MM.1S (cell line): ENCODE data around the gene CLCN4.

Experiments used
- CTCF ChIP-seq: fragments of 300-600 bp; sonication (generic); IDR thresholded peaks from 2 replicates; pipeline ENCODE4 v1.5.1; 2016; ENCODE audit warnings: antibody characterized with exemption, low read length, mixed read lengths
- EZH2phosphoT487 ChIP-seq: fragments of 300-600 bp; sonication (generic); IDR thresholded peaks from 2 replicates; pipeline ENCODE4 v1.6.1; 2018; ENCODE audit warnings: antibody characterized with exemption, low read length

GRCh38 chrX:10172877-10173276, 16.1 kb downstream of the CLCN4 start:
- TF ChIP-seq EZH2phosphoT487 = no peak
- TF ChIP-seq CTCF = no peak
